HepG2 (cell line): ENCODE measurements around the gene WNK4. TPM values are rescaled to one million over a fixed set of nuclear protein-coding genes. Genes with fewer than 3 reads are reported as not detected.

Source experiments
- ATAC-seq: fragments of 200-7000 bp; cut with Tn5 transposase; 3 replicates; pipeline ENCODE4 v1.9.1; 2020; ENCODE audit warnings: mild to moderate bottlenecking, moderate library complexity
- BruUV-seq: library from RNA; stranded (reverse); fragments of 400-500 nt; replicated peaks from 2 replicates; lab custom pipeline; 2021; lab: Mats Ljungman, UMichigan
- CTCF ChIA-PET: fragments of 300-600 bp; formaldehyde crosslinking; extraction: SDS; loops from one replicate; lab custom pipeline; 2021; ENCODE audit warnings: low total read pairs, inconsistent platforms, low intra/inter-chr PET ratio; lab: Yijun Ruan, JAX
- POLR2A ChIA-PET: fragments of 350-600 bp; sonication (Branson Sonifier 250); formaldehyde crosslinking; loops from one replicate; lab custom pipeline; 2020; ENCODE audit warnings: antibody characterized with exemption, inconsistent platforms; lab: Yijun Ruan, JAX
- DNase-seq: peaks from one replicate; pipeline ENCODE4 v3.0.0-alpha.2; 2015; ENCODE audit warnings: low spot score
- FAIRE-seq: peaks from 3 replicates; lab custom pipeline; 2011; peaks lifted over from hg19 to GRCh38; lab: Jason Lieb, UNC
- H2AFZ ChIP-seq: one replicate; pipeline ENCODE4 v1.6.1; 2011; ENCODE audit warnings: low read length, inconsistent platforms
- H3K27ac ChIP-seq: fragments of 300-600 bp; 3 replicates; pipeline ENCODE4 v1.8.0; 2011; ENCODE audit warnings: mixed run types, mild to moderate bottlenecking, mixed read lengths, low read length, inconsistent platforms; ENCODE audit not compliant: insufficient read depth; ENCODE audit errors: extremely low read length
- H3K27me3 ChIP-seq, 2 experiments: fragments of 200-600 bp in 1 of 2; 2 replicates in 1 of 2; 3 replicates in 1 of 2; pipeline versions ENCODE4 v1.6.0 to v1.8.0; 2011; ENCODE audit warnings: low read length in 2 of 2, mild to moderate bottlenecking in 2 of 2, moderate library complexity in 2 of 2, inconsistent platforms in 1 of 2; ENCODE audit not compliant: insufficient read depth in 2 of 2, control insufficient read depth in 1 of 2
- H3K36me3 ChIP-seq, 2 experiments: fragments of 200-600 bp in 1 of 2; replicated peaks in 1 of 2; 2 replicates in 1 of 2; 3 replicates in 1 of 2; pipeline versions ENCODE4 v1.5.1 to v1.8.0; 2011; ENCODE audit warnings: low read length in 2 of 2, inconsistent platforms in 1 of 2; ENCODE audit not compliant: insufficient read depth in 2 of 2, control insufficient read depth in 1 of 2
- H3K4me1 ChIP-seq: 2 replicates; pipeline ENCODE4 v1.5.1; 2012; ENCODE audit warnings: low read length, inconsistent platforms; ENCODE audit not compliant: insufficient read depth
- H3K4me2 ChIP-seq: 2 replicates; pipeline ENCODE4 v1.6.0; 2011; ENCODE audit warnings: low read depth, low read length, inconsistent platforms
- H3K4me3 ChIP-seq, 3 experiments: fragments of 200-600 bp in 1 of 3; sonication (generic), shearing (Covaris generic) in 1 of 3; replicated peaks in 1 of 3; 2 replicates each; pipeline ENCODE4 v1.5.1; 2011 to 2016; ENCODE audit warnings: low read length in 3 of 3, inconsistent platforms in 2 of 3, low read depth in 2 of 3, mild to moderate bottlenecking in 2 of 3, control low read depth in 1 of 3, mixed read lengths in 1 of 3; ENCODE audit not compliant: insufficient read depth in 1 of 3
- H3K79me2 ChIP-seq: one replicate; pipeline ENCODE4 v1.6.1; 2011; ENCODE audit warnings: low read length, inconsistent platforms; ENCODE audit not compliant: insufficient read depth
- H3K9ac ChIP-seq: 2 replicates; pipeline ENCODE4 v1.6.0; 2011; ENCODE audit warnings: mild to moderate bottlenecking, low read depth, low read length, inconsistent platforms; ENCODE audit not compliant: insufficient read depth
- H3K9me3 ChIP-seq: 2 replicates; pipeline ENCODE4 v1.5.1; 2012; ENCODE audit warnings: mild to moderate bottlenecking, low read length
- H4K20me1 ChIP-seq: 2 replicates; pipeline ENCODE4 v1.6.0; 2011; ENCODE audit warnings: inconsistent platforms, mild to moderate bottlenecking, low read length, moderate library complexity; ENCODE audit not compliant: insufficient read depth
- ASH2L ChIP-seq: fragments of 300-600, 200-600 bp; sonication (generic); IDR thresholded peaks from 2 replicates; pipeline ENCODE4 v1.7.0; 2017; ENCODE audit warnings: low read depth, mild to moderate bottlenecking, moderate library complexity, mixed read lengths, low read length; ENCODE audit not compliant: insufficient read length
- BHLHE40 ChIP-seq: IDR thresholded peaks from 2 replicates; pipeline ENCODE4 v1.6.1; 2011; ENCODE audit warnings: low read length, improper control_type of control experiment
- CEBPB ChIP-seq: IDR thresholded peaks from 2 replicates; pipeline ENCODE4 v1.6.1; 2011; ENCODE audit warnings: low read depth, low read length, improper control_type of control experiment, borderline replicate concordance
- CEBPG ChIP-seq: IDR thresholded peaks from 2 replicates; pipeline ENCODE4 v1.6.1; 2016
- FOXA3 ChIP-seq: IDR thresholded peaks from 2 replicates; pipeline ENCODE4 v1.6.1; 2016; ENCODE audit warnings: missing genetic modification reagents, missing compliant biosample characterization
- HMGA1 ChIP-seq: sonication (generic); formaldehyde crosslinking; conservative IDR thresholded peaks from 2 replicates; pipeline ENCODE4 v1.4.0; 2020; ENCODE audit warnings: missing genetic modification reagents
- NKX3-1 ChIP-seq: sonication (generic); formaldehyde crosslinking; IDR thresholded peaks from 2 replicates; pipeline ENCODE4 v1.5.0; 2020; ENCODE audit warnings: missing genetic modification reagents
- PTBP1 ChIP-seq: fragments of 200-400 bp; formaldehyde crosslinking; IDR thresholded peaks from 2 replicates; pipeline ENCODE4 v1.6.1; 2018; ENCODE audit warnings: low read length, low read depth; ENCODE audit not compliant: poor library complexity, severe bottlenecking
- SMARCE1 ChIP-seq: fragments of 450-650 bp; IDR thresholded peaks from 2 replicates; pipeline ENCODE4 v1.6.1; 2017; ENCODE audit warnings: borderline replicate concordance
- SRF ChIP-seq: IDR thresholded peaks from 2 replicates; pipeline ENCODE4 v1.6.1; 2011; ENCODE audit warnings: mild to moderate bottlenecking, low read depth, low read length, moderate library complexity
- TEAD3 ChIP-seq: optimal IDR thresholded peaks from 2 replicates; pipeline ENCODE3; 2016; ENCODE audit warnings: borderline replicate concordance
- ZMYM3 ChIP-seq: sonication (generic); formaldehyde crosslinking; IDR thresholded peaks from 2 replicates; pipeline ENCODE4 v1.5.1; 2020; ENCODE audit warnings: mild to moderate bottlenecking, missing genetic modification reagents
- ZNF235 ChIP-seq: sonication (generic); formaldehyde crosslinking; IDR thresholded peaks from 2 replicates; pipeline ENCODE4 v1.8.1; 2023; ENCODE audit warnings: mild to moderate bottlenecking, missing genetic modification reagents, borderline replicate concordance
- ZNF263 ChIP-seq: sonication (generic); formaldehyde crosslinking; IDR thresholded peaks from 2 replicates; pipeline ENCODE4 v1.4.0; 2020; ENCODE audit warnings: missing genetic modification reagents
- ZNF512B ChIP-seq: sonication (generic); formaldehyde crosslinking; IDR thresholded peaks from 2 replicates; pipeline ENCODE4 v1.5.1; 2020; ENCODE audit warnings: missing genetic modification reagents, mild to moderate bottlenecking, borderline replicate concordance
- ZNF580 ChIP-seq: IDR thresholded peaks from 2 replicates; pipeline ENCODE4 v1.6.1; 2016; ENCODE audit warnings: low read depth, borderline replicate concordance
- ZNF75D ChIP-seq: sonication (generic); formaldehyde crosslinking; IDR thresholded peaks from 2 replicates; pipeline ENCODE4 v1.8.1; 2023; ENCODE audit warnings: missing genetic modification reagents, mild to moderate bottlenecking, borderline replicate concordance
- ZSCAN29 ChIP-seq: sonication (generic); formaldehyde crosslinking; conservative IDR thresholded peaks from 2 replicates; pipeline ENCODE4 v1.4.0; 2020; ENCODE audit warnings: mild to moderate bottlenecking, missing genetic modification reagents
- WGBS: methylation state at CpG from one replicate; pipeline ENCODE4 v1.1.6; 2017; ENCODE audit warnings: low lambda C conversion rate; 5-methylcytosine and 5-hydroxymethylcytosine counted together
- in situ Hi-C: cut with HindIII; loops from 2 replicates; pipeline ENCODE4 v1.10.0; 2017; ENCODE audit warnings: low pct_unique_long_range_greater_than_20kb; ENCODE audit not compliant: extremely low pct_ligation_motif_present
- intact Hi-C: fragments of 100-400 bp; cut with micrococcal nuclease; formaldehyde crosslinking; loops from one replicate; pipeline ENCODE4 v1.10.0; 2022; ENCODE audit not compliant: unreplicated experiment
- polyA plus RNA-seq, 8 experiments: library from polyadenylated mRNA; depleted of rRNA in 3 of 8; stranded (reverse) in 7 of 8; unstranded in 1 of 8; fragments of >200 nt; fragmentation: Illumina TruSeq in 4 of 8; extraction: Trizol in 4 of 8; gene quantifications; 2 replicates each; pipeline versions ENCODE4 v1.2.1 to v1.2.3, GENCODE V29; 2011 to 2016; ENCODE audit warnings: low read depth in 4 of 8, missing spikeins in 1 of 8, mixed read lengths in 1 of 8; ENCODE audit not compliant: insufficient read depth in 1 of 8
- total RNA-seq, 5 experiments: library from RNA; depleted of rRNA; stranded (reverse); fragments of >200 nt; fragmentation: Illumina TruSeq; extraction: Trizol; gene quantifications; 2 replicates each; pipeline ENCODE4 v1.2.3, GENCODE V29; 2016; ENCODE audit warnings: low read depth in 1 of 5

WNK4 gene
- total and polyA plus RNA-seq, 2 of the 13 experiments (the other 11 are each of a cell fraction or from before 2014, with no cell fraction given), result 2.7 to 13.7 TPM

GRCh38 chr17:42806249-42806648 is 25.8 kb downstream of the WNK4 start:
- ChIA-PET CTCF (no interaction called here), POLR2A (interaction anchor here (1.0 to 4.3 kb wide), 3 partner anchors 10 to 18 kb away, joined by 4 to 29 read pairs (median 27); partner anchors contain the start of gene BECN1)
- no peaks in the 10 kb centered on the region for H3K9me3 ChIP-seq
- FAIRE-seq (no peak), DNase-seq (no peak), ATAC-seq (no peak)
- H3K27ac ChIP-seq, result no peak overlapping the region
- H3K4me3 ChIP-seq, result no peak overlapping the region
- in situ Hi-C loops (no loop called here), intact Hi-C loops (no loop called here)
- no peaks in the 10 kb centered on the region for H4K20me1 ChIP-seq
- BruUV-seq, result no TSS peak
- H3K36me3 ChIP-seq, result peaks cover 6 to 8% of the 10 kb centered on the region in 2 experiments
- no peaks in the 10 kb centered on the region for H3K79me2 ChIP-seq
- H3K27me3 ChIP-seq, result no peaks in the 10 kb centered on the region
- H3K9ac ChIP-seq, result no peak overlapping the region
- 100% methylated on average over 1 of the region's 1 CpG for WGBS
- TF ChIP-seq ZNF75D (CRISPR knock-in tag) (0 out of 2 replicates have a peak, but pooled peaks have one; percentile 40), ZNF263 (CRISPR knock-in tag) (no peak), ZNF235 (CRISPR knock-in tag) (no peak), PTBP1 (no peak), SRF (no peak), ZSCAN29 (CRISPR knock-in tag) (no peak), ZMYM3 (CRISPR knock-in tag) (no peak), SMARCE1 (no peak), NKX3-1 (CRISPR knock-in tag) (no peak)
- H2AFZ ChIP-seq, result no peak overlapping the region
- H3K4me2 ChIP-seq, result no peak overlapping the region
- H3K4me1 ChIP-seq, result peaks cover 40% of the 10 kb centered on the region

- DNase-seq (no peak), FAIRE-seq (peak; percentile 18), ATAC-seq (no peak)
- Histone ChIP-seq H2AFZ (no peak overlapping the region), H3K4me2 (no peak overlapping the region), H3K4me3 (no peak overlapping the region), H3K4me1 (peaks cover 18% of the 10 kb centered on the region), H3K9ac (no peak overlapping the region), H3K36me3 (peaks cover 14 to 17% of the 10 kb centered on the region in 2 experiments), H3K79me2 (no peaks in the 10 kb centered on the region), H4K20me1 (no peaks in the 10 kb centered on the region), H3K27me3 (no peaks in the 10 kb centered on the region), H3K27ac (no peak overlapping the region), H3K9me3 (no peaks in the 10 kb centered on the region)
- BruUV-seq, result no TSS peak
- in situ Hi-C loops (no loop called here), intact Hi-C loops (no loop called here)
- CTCF ChIA-PET, result no interaction called here
- POLR2A ChIA-PET, result interaction anchor here (1.3 to 1.7 kb wide), 2 partner anchors 12 to 29 kb away, joined by 3 to 12 read pairs; partner anchors contain the start of gene WNK4
- WGBS, result 64% methylated on average over 3 of the region's 3 CpGs
- TF ChIP-seq CEBPG (0 out of 2 replicates have a peak, but pooled peaks have one; percentile 11), BHLHE40 (no peak), ZNF580 (CRISPR knock-in tag) (no peak), CEBPB (peak; percentile 58; the same call in 1 of the 2 replicates), TEAD3 (peak; percentile 21), HMGA1 (CRISPR knock-in tag) (no peak), ZNF512B (CRISPR knock-in tag) (no peak), FOXA3 (CRISPR knock-in tag) (0 out of 2 replicates have a peak, but pooled peaks have one; percentile 4), ASH2L (peak; percentile 42)
Observed at GRCh38 chr17:42809250-42809649, 28.8 kb downstream of the WNK4 start.
